Esophagus muscularis mucosa (tissue), 4 donors: Measurements from ENCODE around the gene AQP6.

Experiments
- CTCF ChIP-seq, 3 experiments: fragments of 200-600 bp in 2 of 3; fragments of 450-650 bp in 1 of 3; sonication (generic) in 2 of 3; IDR thresholded peaks; one replicate each; pipeline ENCODE4 v1.5.1; 2017 to 2019; ENCODE audit warnings: antibody characterized with exemption in 3 of 3, mild to moderate bottlenecking in 2 of 3, moderate library complexity in 1 of 3
- EP300 ChIP-seq: sonication (generic); formaldehyde crosslinking; IDR thresholded peaks from one replicate; pipeline ENCODE4 v1.6.1; 2017; ENCODE audit warnings: antibody characterized with exemption
- POLR2A ChIP-seq: fragments of 450-650 bp; IDR thresholded peaks from one replicate; pipeline ENCODE4 v1.6.1; 2017; ENCODE audit warnings: antibody characterized with exemption, moderate library complexity, mild to moderate bottlenecking, low read depth
- POLR2AphosphoS5 ChIP-seq, 2 donors: sonication (generic); formaldehyde crosslinking; IDR thresholded peaks; one replicate each; pipeline ENCODE4 v1.6.1; 2017; ENCODE audit warnings: antibody characterized with exemption in 2 of 2

- TF ChIP-seq CTCF (IDR thresholded peaks at IDR 0.05): no peak
- no peak for TF ChIP-seq POLR2AphosphoS5 (IDR thresholded peaks at IDR 0.05)
- no peak for TF ChIP-seq POLR2A
- TF ChIP-seq EP300: no peak
Measured at GRCh38 chr12:49943625-49943960, 29.2 kb upstream of the AQP6 start.
